Embryonic facial prominence (tissue), 1 donor: ENCODE measurements around the gene H3-3A.

Source experiments
- DNase-seq: peaks from one replicate; pipeline ENCODE4 v3.0.0-alpha.2; 2016; ENCODE audit errors: extremely low spot score

Gene H3-3A

DNA sequence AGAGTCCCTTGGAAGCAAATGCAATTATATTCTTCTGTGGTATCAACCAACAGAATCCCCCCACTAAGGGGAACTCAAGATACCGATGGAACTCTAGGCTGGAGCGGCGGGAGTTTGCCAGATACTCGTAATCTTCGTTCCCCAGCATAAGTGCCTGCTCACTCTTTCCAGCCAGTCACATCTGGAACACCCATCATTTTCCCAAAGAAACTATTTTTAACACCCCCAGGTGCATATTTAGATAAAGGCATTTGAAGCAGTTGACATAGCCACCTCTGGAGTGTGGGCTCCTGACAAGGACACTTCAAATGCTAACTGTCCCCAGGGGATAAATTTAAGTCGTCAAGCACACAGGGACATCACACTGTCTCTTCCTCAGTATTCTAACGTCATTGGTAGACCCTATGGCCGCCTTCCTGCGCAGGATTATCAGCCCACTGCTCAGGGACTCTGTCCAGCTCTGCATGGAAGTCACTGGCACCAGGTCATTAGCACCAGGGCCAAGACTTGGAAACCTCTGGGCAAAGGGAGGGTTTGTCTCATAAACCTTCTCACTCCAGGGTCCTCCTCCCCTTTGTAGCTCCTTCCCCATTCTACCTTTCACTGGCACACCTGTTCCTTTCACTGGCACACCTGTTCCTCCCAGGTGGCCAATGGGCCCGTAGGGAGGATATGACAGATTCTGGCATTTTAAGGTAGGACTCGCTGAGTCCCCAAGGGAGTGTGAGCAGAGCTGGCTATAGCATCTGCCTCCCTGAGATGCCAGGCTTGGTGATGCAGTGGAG, 48.8 kb downstream of the H3-3A start:
- no peak for DNase-seq

DNA sequence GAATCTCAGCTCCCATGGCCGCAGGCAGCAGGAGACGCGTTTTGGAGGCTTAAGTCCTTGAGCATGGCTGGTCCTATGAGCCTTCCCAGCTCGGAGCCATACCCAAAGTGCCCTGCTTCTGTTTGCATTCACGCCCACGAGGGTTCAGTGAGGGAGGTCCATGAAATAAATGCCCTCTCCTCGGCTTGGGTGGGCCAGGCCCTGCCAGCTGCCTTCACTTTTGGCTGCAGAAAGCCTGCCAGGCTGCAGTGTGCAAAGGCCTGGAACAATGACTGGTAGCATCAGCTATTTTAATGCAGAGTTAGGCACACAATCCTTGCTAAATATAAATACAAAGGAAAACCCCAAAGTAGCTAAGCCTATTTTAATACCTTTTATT, 49.4 kb downstream of the H3-3A start:
- no peak for DNase-seq

DNA sequence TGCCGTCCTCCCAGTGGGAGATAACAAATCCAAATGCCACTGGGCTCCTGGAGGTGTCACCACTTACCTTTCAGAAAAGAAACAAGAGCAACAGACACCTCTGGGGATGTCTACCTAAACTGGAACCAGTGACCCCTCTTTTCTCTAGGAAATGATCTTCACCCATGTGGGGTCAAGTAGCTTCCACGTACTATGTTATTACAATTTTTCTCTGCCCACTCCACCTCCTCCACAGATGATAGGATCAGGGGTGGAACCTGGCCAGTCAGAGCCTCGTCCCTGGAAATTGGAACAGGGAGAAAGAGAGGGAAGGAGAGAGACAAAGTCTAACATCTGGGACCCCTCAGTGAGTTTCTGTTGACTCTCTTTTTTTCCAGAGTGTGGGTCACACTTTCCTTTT, 50.1 kb downstream of the H3-3A start:
- DNase-seq, result no peak

DNA sequence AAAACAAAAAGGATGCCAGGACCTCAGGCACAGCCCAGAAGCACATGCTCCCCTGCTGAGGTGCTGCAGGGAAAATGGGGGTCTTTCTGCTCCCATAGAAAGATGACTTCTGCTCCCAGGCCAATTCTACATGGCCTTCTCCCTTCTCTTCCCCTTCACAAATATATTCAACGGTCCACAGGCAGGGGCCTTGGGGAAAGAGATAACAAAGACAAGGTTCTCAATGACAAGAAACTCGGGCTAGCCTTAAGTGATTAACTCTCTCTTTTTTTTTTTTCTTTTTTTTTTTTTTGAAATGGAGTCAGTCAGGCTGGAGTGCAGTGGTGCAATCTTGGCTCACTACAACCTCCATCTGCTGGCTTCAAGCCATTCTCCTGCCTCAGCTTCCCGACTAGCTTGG, 54.2 kb downstream of the H3-3A start:
- no peak for DNase-seq

DNA sequence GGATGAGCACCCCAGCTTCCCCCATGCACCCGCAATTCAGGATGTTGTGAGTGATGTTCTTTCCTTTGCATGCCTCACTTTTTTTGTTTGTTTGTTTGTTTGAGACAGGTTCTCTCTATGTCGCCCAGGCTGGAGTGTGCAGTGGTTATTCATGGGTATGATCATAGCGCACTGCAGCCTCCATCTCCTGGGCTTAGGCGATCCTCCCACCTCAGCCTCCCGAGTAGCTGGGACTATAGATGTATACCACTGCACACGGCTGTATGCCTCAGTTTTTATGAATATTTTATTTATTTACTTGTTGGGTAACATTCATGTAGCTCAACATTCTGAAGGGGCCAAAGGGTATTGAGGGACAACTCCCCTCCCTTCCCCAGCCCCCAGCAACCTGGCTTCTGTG, 54.8 kb downstream of the H3-3A start:
- DNase-seq, result no peak

DNA sequence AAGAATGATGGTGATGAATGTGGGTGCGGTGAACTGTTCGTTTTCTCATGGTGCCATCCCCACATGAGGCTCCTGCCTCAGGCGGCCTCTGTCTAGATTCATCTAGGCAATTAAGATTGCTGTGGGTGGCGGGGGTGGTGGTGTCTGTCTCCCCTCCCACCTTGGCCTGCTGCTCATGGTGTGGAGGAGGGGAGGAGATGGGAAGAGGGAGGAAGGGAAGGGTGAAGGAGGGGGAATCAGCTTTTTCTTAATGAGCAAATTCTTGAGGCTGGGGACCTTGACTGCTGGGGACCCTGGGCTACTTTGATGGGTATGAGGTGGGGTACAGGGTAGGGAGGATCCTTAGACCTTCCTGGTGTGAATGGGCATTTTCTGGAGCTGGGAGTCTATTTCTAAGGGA, 55.8 kb downstream of the H3-3A start:
- no peak for DNase-seq

DNA sequence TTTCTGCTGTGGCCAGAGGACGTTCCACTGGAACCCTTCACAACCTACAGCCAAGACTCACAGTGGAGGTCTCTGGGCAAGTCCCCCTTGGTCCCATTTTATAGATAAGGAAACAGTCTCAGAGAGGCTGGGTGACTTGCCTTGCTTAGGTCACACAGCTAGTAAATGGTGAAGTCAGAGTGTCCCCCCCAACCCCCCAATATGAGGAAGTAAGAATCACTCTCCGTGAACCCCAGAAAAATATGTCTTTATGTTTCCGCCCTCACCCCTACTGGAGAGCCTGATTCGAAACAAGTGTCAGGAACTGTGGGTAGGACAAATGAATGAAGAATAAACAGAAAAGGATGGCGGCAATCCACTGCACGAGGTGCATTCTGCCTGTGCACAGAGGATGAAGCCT, 56.7 kb downstream of the H3-3A start:
- DNase-seq, result no peak

DNA sequence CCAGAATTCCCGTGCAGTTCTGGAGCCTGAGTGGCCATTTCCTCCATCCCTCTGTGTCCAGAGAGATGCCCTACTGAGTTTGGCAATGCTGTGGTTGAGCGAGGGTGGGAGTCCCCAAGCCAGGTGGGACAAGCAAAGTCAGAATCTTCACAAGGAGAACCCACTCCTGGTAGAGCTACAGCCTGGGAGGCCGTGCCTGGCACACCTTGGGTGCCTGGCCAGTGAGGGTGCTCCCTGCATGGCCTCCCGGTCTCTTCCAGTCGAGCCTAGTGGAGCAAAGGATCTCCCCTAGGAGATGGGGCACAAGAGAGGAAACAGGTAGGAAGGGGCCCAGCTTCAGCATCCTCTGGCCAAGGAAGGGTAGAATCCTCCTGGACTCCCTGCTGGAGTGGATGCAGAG, 57.9 kb downstream of the H3-3A start:
- no peak for DNase-seq

DNA sequence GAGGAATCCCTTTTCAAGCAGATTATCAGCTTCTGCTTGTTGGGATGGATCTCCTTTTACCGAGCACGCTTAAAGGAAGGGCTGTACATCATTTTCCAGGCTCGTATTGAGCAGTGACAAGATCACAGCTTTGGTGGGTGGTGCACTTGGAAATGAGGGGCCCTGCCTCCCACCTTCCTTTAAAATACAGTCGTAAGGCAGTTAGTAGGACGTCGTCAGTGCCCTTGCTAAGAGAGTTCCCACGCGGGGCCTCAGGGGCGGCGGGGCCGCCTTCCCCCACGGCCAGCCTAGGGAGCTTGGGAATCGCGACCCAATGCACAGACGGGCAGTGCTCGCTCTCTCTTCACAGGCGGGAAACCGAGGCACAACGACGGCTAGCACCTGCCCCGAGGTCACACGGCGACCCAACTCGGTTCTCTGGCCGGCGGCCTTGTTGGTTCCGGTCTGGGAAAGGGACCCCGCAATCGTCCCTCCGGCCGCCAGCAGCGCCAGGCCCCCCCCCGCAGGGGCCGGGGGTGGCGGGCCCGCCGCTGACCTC, 58.6 kb downstream of the H3-3A start:
- DNase-seq, result no peak
